H9 (cell line): ENCODE results near the gene EXOC3. TPM values are rescaled to one million over a fixed set of nuclear protein-coding genes. Genes with fewer than 3 reads are reported as not detected.

Experiments
- DNase-seq: peaks from one replicate; pipeline ENCODE4 v3.0.0-alpha.2; 2017
- H2AFZ ChIP-seq: one replicate; pipeline ENCODE4 v1.6.1; 2013; ENCODE audit warnings: mild to moderate bottlenecking, low read length, control low read depth, moderate library complexity
- H2AK5ac ChIP-seq: 2 replicates; pipeline ENCODE4 v1.6.1; 2013; ENCODE audit warnings: low read length, control low read depth, mixed read lengths; ENCODE audit not compliant: insufficient read length
- H2BK120ac ChIP-seq: one replicate; pipeline ENCODE4 v1.6.1; 2013; ENCODE audit warnings: low read depth, mild to moderate bottlenecking, low read length, control low read depth, inconsistent platforms; ENCODE audit not compliant: poor library complexity, severe bottlenecking
- H2BK12ac ChIP-seq: 2 replicates; pipeline ENCODE4 v1.6.1; 2013; ENCODE audit warnings: low read length, control low read depth, mixed read lengths, low read depth; ENCODE audit not compliant: insufficient read length
- H2BK15ac ChIP-seq: 2 replicates; pipeline ENCODE4 v1.6.1; 2013; ENCODE audit warnings: low read depth, low read length, control low read depth
- H2BK20ac ChIP-seq: one replicate; pipeline ENCODE4 v1.6.1; 2013; ENCODE audit warnings: low read depth, mild to moderate bottlenecking, low read length, control low read depth, inconsistent platforms; ENCODE audit not compliant: poor library complexity, severe bottlenecking
- H2BK5ac ChIP-seq: 2 replicates; pipeline ENCODE4 v1.6.1; 2013; ENCODE audit warnings: low read length, control low read depth, mixed read lengths; ENCODE audit not compliant: insufficient read length
- H3K14ac ChIP-seq: 2 replicates; pipeline ENCODE4 v1.6.1; 2013; ENCODE audit warnings: low read length, control low read depth; ENCODE audit not compliant: insufficient read depth
- H3K18ac ChIP-seq: 2 replicates; pipeline ENCODE4 v1.6.1; 2013; ENCODE audit warnings: low read depth, mild to moderate bottlenecking, mixed read lengths, low read length, control low read depth; ENCODE audit not compliant: insufficient read length
- H3K23ac ChIP-seq: 2 replicates; pipeline ENCODE4 v1.6.1; 2013; ENCODE audit warnings: low read length, control low read depth, mixed read lengths, low read depth; ENCODE audit not compliant: insufficient read length
- H3K23me2 ChIP-seq: 2 replicates; pipeline ENCODE4 v1.6.1; 2013; ENCODE audit warnings: low read depth, mild to moderate bottlenecking, mixed read lengths, low read length, control low read depth; ENCODE audit not compliant: insufficient read length, poor library complexity, severe bottlenecking
- H3K27ac ChIP-seq: 2 replicates; pipeline ENCODE4 v1.5.1; 2013; ENCODE audit warnings: low read length, control low read depth, mixed read lengths, low read depth; ENCODE audit not compliant: insufficient read length
- H3K27me3 ChIP-seq: 2 replicates; pipeline ENCODE4 v1.6.1; 2013; ENCODE audit warnings: low read length, control low read depth, inconsistent platforms; ENCODE audit not compliant: insufficient read depth
- H3K4ac ChIP-seq: 2 replicates; pipeline ENCODE4 v1.6.1; 2013; ENCODE audit warnings: low read depth, mild to moderate bottlenecking, control low read depth, inconsistent platforms, low read length, moderate library complexity
- H3K4me1 ChIP-seq: 2 replicates; pipeline ENCODE4 v1.6.1; 2013; ENCODE audit warnings: low read length, control low read depth, inconsistent platforms; ENCODE audit not compliant: insufficient read depth
- H3K4me2 ChIP-seq: 2 replicates; pipeline ENCODE4 v1.6.1; 2013; ENCODE audit warnings: low read length, control low read depth, mixed read lengths; ENCODE audit not compliant: insufficient read length, insufficient read depth
- H3K56ac ChIP-seq: 2 replicates; pipeline ENCODE4 v1.6.1; 2013; ENCODE audit warnings: low read depth, mild to moderate bottlenecking, mixed read lengths, low read length, control low read depth; ENCODE audit not compliant: insufficient read length
- H3K79me1 ChIP-seq: 2 replicates; pipeline ENCODE4 v1.6.1; 2013; ENCODE audit warnings: low read depth, mild to moderate bottlenecking, moderate library complexity, low read length, control low read depth, inconsistent platforms; ENCODE audit not compliant: insufficient read depth, poor library complexity, severe bottlenecking
- H3K79me2 ChIP-seq: 2 replicates; pipeline ENCODE4 v1.6.1; 2013; ENCODE audit warnings: low read length, control low read depth, inconsistent platforms; ENCODE audit not compliant: insufficient read depth
- H3K9ac ChIP-seq: 2 replicates; pipeline ENCODE4 v1.6.1; 2013; ENCODE audit warnings: low read length, control low read depth, mixed read lengths; ENCODE audit not compliant: insufficient read length; ENCODE audit errors: extremely low read depth
- H3K9me3 ChIP-seq: one replicate; pipeline ENCODE4 v1.6.1; 2013; ENCODE audit warnings: low read depth, low read length, inconsistent platforms; ENCODE audit not compliant: control insufficient read depth
- H3T11ph ChIP-seq: one replicate; pipeline ENCODE4 v1.6.1; 2013; ENCODE audit warnings: mild to moderate bottlenecking, low read length, control low read depth, inconsistent platforms
- H4K20me1 ChIP-seq: one replicate; pipeline ENCODE4 v1.6.1; 2013; ENCODE audit not compliant: control insufficient read depth, insufficient read length, insufficient read depth
- H4K5ac ChIP-seq: 2 replicates; pipeline ENCODE4 v1.6.1; 2013; ENCODE audit warnings: low read depth, mild to moderate bottlenecking, mixed read lengths, low read length, control low read depth; ENCODE audit not compliant: insufficient read length
- H4K8ac ChIP-seq: replicated peaks from 2 replicates; pipeline ENCODE4 v1.6.1; 2013; ENCODE audit warnings: low read length, control low read depth, mixed read lengths, low read depth; ENCODE audit not compliant: insufficient read length
- H4K91ac ChIP-seq: 2 replicates; pipeline ENCODE4 v1.6.1; 2013; ENCODE audit warnings: low read depth, mild to moderate bottlenecking, moderate library complexity, mixed read lengths, low read length, control low read depth; ENCODE audit not compliant: insufficient read length
- H3K27ac Mint-ChIP-seq, 3 experiments: 2 replicates in 2 of 3; 3 replicates in 1 of 3; pipeline ENCODE4 v1.8.0; 2020 to 2021; ENCODE audit warnings: mixed read lengths in 3 of 3, mild to moderate bottlenecking in 1 of 3, moderate library complexity in 1 of 3
- H3K27me3 Mint-ChIP-seq: 2 replicates; pipeline ENCODE4 v1.8.0; 2021; ENCODE audit warnings: low read depth, mild to moderate bottlenecking, moderate library complexity, mixed read lengths
- H3K36me3 Mint-ChIP-seq, 3 experiments: 2 replicates in 2 of 3; 3 replicates in 1 of 3; pipeline ENCODE4 v1.8.0; 2020 to 2021; ENCODE audit warnings: low read depth in 3 of 3, mixed read lengths in 3 of 3; ENCODE audit not compliant: insufficient read depth in 1 of 3
- H3K4me1 Mint-ChIP-seq, 2 experiments: 2 replicates each; pipeline ENCODE4 v1.8.0; 2020; ENCODE audit warnings: mixed read lengths in 2 of 2
- H3K4me3 Mint-ChIP-seq, 2 experiments: 2 replicates in 1 of 2; 3 replicates in 1 of 2; pipeline ENCODE4 v1.8.0; 2020 to 2021; ENCODE audit warnings: mild to moderate bottlenecking in 2 of 2, mixed read lengths in 2 of 2, moderate library complexity in 1 of 2
- H3K9me3 Mint-ChIP-seq, 2 experiments: 2 replicates in 1 of 2; 3 replicates in 1 of 2; pipeline ENCODE4 v1.8.0; 2020; ENCODE audit warnings: mild to moderate bottlenecking in 2 of 2, mixed read lengths in 2 of 2, moderate library complexity in 1 of 2
- CTCF ChIP-seq: fragments of 200-600 bp; sonication (generic); conservative IDR thresholded peaks from 3 replicates; pipeline ENCODE4 v1.8.0; 2021; ENCODE audit warnings: antibody characterized with exemption, mild to moderate bottlenecking
- WGBS: extraction: QIAGEN DNeasy Blood & Tissue Kit; methylation state at CpG from one replicate; pipeline ENCODE4 v1.1.7; 2013; ENCODE audit warnings: missing lambda C conversion rate, low lambda C conversion rate, mixed read lengths; ENCODE audit not compliant: insufficient read length; ENCODE audit errors: extremely low coverage; 5-methylcytosine and 5-hydroxymethylcytosine counted together
- total RNA-seq: library from RNA; stranded (reverse); gene quantifications from 2 replicates; pipeline ENCODE4 v1.2.1, GENCODE V29; 2021

The EXOC3 gene
- total RNA-seq, 1 experiment from 2014 or later = 36.7 TPM

DNA sequence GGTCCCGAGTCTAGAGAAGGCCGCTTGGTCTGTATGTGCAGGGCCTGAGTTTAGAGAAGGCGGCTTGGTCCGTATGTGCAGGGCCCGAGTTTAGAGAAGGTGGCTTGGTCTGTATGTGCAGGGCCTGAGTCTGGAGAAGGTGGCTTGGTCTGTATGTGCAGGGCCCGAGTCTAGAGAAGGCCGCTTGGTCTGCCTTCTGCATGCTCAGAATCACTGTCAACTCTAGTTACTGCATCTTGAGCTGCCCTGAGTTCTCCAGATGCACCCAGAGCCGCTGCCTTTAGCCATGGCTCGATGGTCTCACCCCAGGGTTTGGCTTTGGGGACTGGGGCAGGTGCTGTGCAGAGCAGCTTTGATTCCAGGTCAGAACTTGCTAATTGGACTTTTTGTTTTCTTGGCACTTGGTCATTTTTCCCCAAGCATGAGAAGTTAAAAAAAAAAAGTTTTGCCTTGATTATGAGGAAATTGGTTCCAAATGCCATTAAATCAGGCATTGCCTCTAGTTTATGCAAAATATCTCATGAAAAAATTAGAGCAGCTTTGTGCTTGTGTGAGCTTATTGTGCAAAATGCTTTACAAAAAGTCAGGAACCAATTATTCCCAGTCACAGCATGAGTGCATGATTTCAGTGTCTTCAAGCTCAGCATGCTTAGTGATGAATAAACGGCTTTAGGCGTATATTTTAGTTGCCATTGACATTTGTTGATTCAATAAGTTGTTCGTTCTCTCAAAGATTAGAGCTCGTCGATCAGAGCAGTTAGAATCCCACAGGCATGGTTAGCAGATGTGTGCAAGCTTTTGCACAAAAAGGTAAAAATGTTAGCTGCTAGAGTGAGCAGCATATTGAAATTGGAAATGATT lies 25.4 kb upstream of the EXOC3 start:
- no peak overlapping the region for H3K14ac ChIP-seq
- Mint-ChIP-seq H3K9me3 (no peaks in the 10 kb centered on the region), H3K27ac (no peak overlapping the region; a peak in 1 of 7 replicates), H3K36me3 (no peaks in the 10 kb centered on the region), H3K4me1 (peaks cover 17 to 22% of the 10 kb centered on the region in 2 experiments), H3K27me3 (peaks cover 5% of the 10 kb centered on the region), H3K4me3 (no peak overlapping the region)
- no peak overlapping the region for H2BK20ac ChIP-seq
- WGBS = no CpG with 5 or more reads among the region's 14 CpGs
- H3K27me3 ChIP-seq = no peaks in the 10 kb centered on the region
- H3K4ac ChIP-seq = no peak overlapping the region
- H4K5ac ChIP-seq = no peak overlapping the region
- no peak overlapping the region for H2BK5ac ChIP-seq
- H3K27ac ChIP-seq = no peak overlapping the region
- H3K56ac ChIP-seq = no peak overlapping the region
- H3T11ph ChIP-seq = no peak overlapping the region
- no peak overlapping the region for H3K18ac ChIP-seq
- H3K23me2 ChIP-seq = no peaks in the 10 kb centered on the region
- no peak overlapping the region for H2BK120ac ChIP-seq
- H3K79me1 ChIP-seq = no peaks in the 10 kb centered on the region
- no peak overlapping the region for H2BK12ac ChIP-seq
- H2AFZ ChIP-seq = no peak overlapping the region
- peaks cover 4% of the 10 kb centered on the region for H4K20me1 ChIP-seq
- no peaks in the 10 kb centered on the region for H3K9me3 ChIP-seq
- TF ChIP-seq CTCF = no peak
- H3K9ac ChIP-seq = no peak overlapping the region
- no peak overlapping the region for H2AK5ac ChIP-seq
- no peak for DNase-seq
- no peaks in the 10 kb centered on the region; the same call in 1 of the 2 replicates for H3K4me1 ChIP-seq
- no peak overlapping the region for H3K23ac ChIP-seq
- no peaks in the 10 kb centered on the region for H3K79me2 ChIP-seq
- H4K8ac ChIP-seq = no peak overlapping the region
- H3K4me2 ChIP-seq = no peak overlapping the region
- H2BK15ac ChIP-seq = no peak overlapping the region
- H4K91ac ChIP-seq = no peak overlapping the region
